OCI-LY1 (cell line): ENCODE results near the gene CARD11.

Experiments used
- CTCF ChIP-seq: fragments of 200-600 bp; sonication (generic), shearing (Covaris generic); IDR thresholded peaks from 2 replicates; pipeline ENCODE4 v1.5.1; 2017; ENCODE audit warnings: mild to moderate bottlenecking, antibody characterized with exemption, low read length, moderate library complexity, mixed read lengths
- EZH2 ChIP-seq: fragments of 200-600 bp; sonication (generic), shearing (Covaris generic); IDR thresholded peaks from 2 replicates; pipeline ENCODE4 v1.8.0; 2017; ENCODE audit warnings: borderline replicate concordance, mixed run types, mild to moderate bottlenecking, antibody characterized with exemption, low read length, moderate library complexity, mixed read lengths

- TF ChIP-seq CTCF (no peak), EZH2 (no peak)
These were observed 46.7 kb downstream of the CARD11 start for GRCh38 chr7:2997014-2997413.
